Astrocyte (in vitro differentiated cells and primary cell): ENCODE results near the gene IRGQ. TPM values are rescaled to one million over a fixed set of nuclear protein-coding genes. Genes with fewer than 3 reads are reported as not detected.

Source experiments
- DNase-seq: peaks from one replicate; pipeline ENCODE4 v3.0.0-alpha.2; 2010; ENCODE audit warnings: low read depth
- FAIRE-seq: peaks from 2 replicates; lab custom pipeline; 2011; peaks lifted over from hg19 to GRCh38; lab: Jason Lieb, UNC
- H2AFZ ChIP-seq: 2 replicates; pipeline ENCODE4 v1.6.0; 2012; ENCODE audit warnings: low read depth, low read length, inconsistent platforms
- H3K27ac ChIP-seq: 2 replicates; pipeline ENCODE4 v1.5.1; 2011; ENCODE audit warnings: low read depth, low read length, inconsistent platforms
- H3K27me3 ChIP-seq: 2 replicates; pipeline ENCODE4 v1.6.0; 2011; ENCODE audit warnings: low read length, inconsistent platforms; ENCODE audit not compliant: insufficient read depth
- H3K36me3 ChIP-seq: 2 replicates; pipeline ENCODE4 v1.5.1; 2011; ENCODE audit warnings: low read length, inconsistent platforms; ENCODE audit not compliant: insufficient read depth
- H3K4me1 ChIP-seq: 2 replicates; pipeline ENCODE4 v1.5.1; 2011; ENCODE audit warnings: low read length, inconsistent platforms; ENCODE audit not compliant: insufficient read depth
- H3K4me2 ChIP-seq: 2 replicates; pipeline ENCODE4 v1.6.0; 2012; ENCODE audit warnings: low read length, inconsistent platforms
- H3K4me3 ChIP-seq: 2 replicates; pipeline ENCODE4 v1.5.1; 2011; ENCODE audit warnings: low read depth, mild to moderate bottlenecking, low read length, inconsistent platforms; ENCODE audit not compliant: insufficient read depth
- H3K79me2 ChIP-seq: 2 replicates; pipeline ENCODE4 v1.6.0; 2012; ENCODE audit warnings: mild to moderate bottlenecking, low read length, inconsistent platforms; ENCODE audit not compliant: insufficient read depth
- H3K9ac ChIP-seq: 2 replicates; pipeline ENCODE4 v1.6.0; 2012; ENCODE audit warnings: mild to moderate bottlenecking, low read length, inconsistent platforms
- H3K9me3 ChIP-seq: 2 replicates; pipeline ENCODE4 v1.5.1; 2012; ENCODE audit warnings: low read depth, mild to moderate bottlenecking, low read length, inconsistent platforms; ENCODE audit not compliant: insufficient read depth
- H4K20me1 ChIP-seq: 2 replicates; pipeline ENCODE4 v1.6.0; 2012; ENCODE audit warnings: low read length, inconsistent platforms; ENCODE audit not compliant: insufficient read depth
- H3K27ac Mint-ChIP-seq: one replicate; pipeline ENCODE4 v1.8.0; 2021; ENCODE audit warnings: mild to moderate bottlenecking, mixed read lengths; ENCODE audit not compliant: unreplicated experiment
- H3K27me3 Mint-ChIP-seq: one replicate; pipeline ENCODE4 v1.8.0; 2021; ENCODE audit warnings: low read depth, mixed read lengths; ENCODE audit not compliant: unreplicated experiment
- H3K36me3 Mint-ChIP-seq: one replicate; pipeline ENCODE4 v1.8.0; 2021; ENCODE audit warnings: low read depth, mixed read lengths; ENCODE audit not compliant: unreplicated experiment
- H3K4me1 Mint-ChIP-seq: one replicate; pipeline ENCODE4 v1.8.0; 2021; ENCODE audit warnings: low read depth, mixed read lengths; ENCODE audit not compliant: unreplicated experiment
- H3K4me3 Mint-ChIP-seq: one replicate; pipeline ENCODE4 v1.8.0; 2021; ENCODE audit warnings: mild to moderate bottlenecking, moderate library complexity, mixed read lengths; ENCODE audit not compliant: unreplicated experiment
- H3K9me3 Mint-ChIP-seq: one replicate; pipeline ENCODE4 v1.8.0; 2021; ENCODE audit warnings: mild to moderate bottlenecking, mixed read lengths; ENCODE audit not compliant: unreplicated experiment
- CTCF ChIP-seq: IDR thresholded peaks from 2 replicates; pipeline ENCODE4 v1.5.1; 2011; ENCODE audit warnings: low read depth, mild to moderate bottlenecking, inconsistent platforms, low read length, moderate library complexity; ENCODE audit not compliant: insufficient read depth
- EZH2 ChIP-seq: IDR thresholded peaks from 2 replicates; pipeline ENCODE4 v1.6.1; 2012; ENCODE audit warnings: mild to moderate bottlenecking, low read length, inconsistent platforms; ENCODE audit not compliant: insufficient read depth
- total RNA-seq: library from RNA; stranded (reverse); gene quantifications from 2 replicates; pipeline ENCODE4 v1.2.1, GENCODE V29; 2021

Gene IRGQ
- total RNA-seq, 1 donor from 2014 or later, result 60.7 TPM

- Mint-ChIP-seq H3K27ac (no peak overlapping the region), H3K9me3 (peaks cover 8% of the 10 kb centered on the region), H3K4me1 (peaks cover 6% of the 10 kb centered on the region), H3K4me3 (no peak overlapping the region), H3K27me3 (no peaks in the 10 kb centered on the region), H3K36me3 (peaks cover 37% of the 10 kb centered on the region)
- H3K27ac ChIP-seq, result peak overlapping the region; percentile 48
- FAIRE-seq, result no peak
- no peak overlapping the region for H3K4me2 ChIP-seq
- H3K79me2 ChIP-seq, result peaks cover 65% of the 10 kb centered on the region
- H3K4me3 ChIP-seq, result no peak overlapping the region
- H3K9me3 ChIP-seq, result no peaks in the 10 kb centered on the region
- H3K4me1 ChIP-seq, result peaks cover 13% of the 10 kb centered on the region
- no peak for TF ChIP-seq EZH2
- TF ChIP-seq CTCF, result no peak
- peaks cover 6% of the 10 kb centered on the region for H3K36me3 ChIP-seq
- no peaks in the 10 kb centered on the region for H3K27me3 ChIP-seq
- H3K9ac ChIP-seq, result peak overlapping the region; percentile 50
- no peak for DNase-seq
- peaks cover 48% of the 10 kb centered on the region for H4K20me1 ChIP-seq
- no peak overlapping the region for H2AFZ ChIP-seq
Measured at GRCh38 chr19:43610493-43610892, 14.6 kb upstream of the IRGQ start.

GRCh38 chr19:43609872-43610271 lies 13.9 kb upstream of the IRGQ start:
- TF ChIP-seq EZH2 (no peak), CTCF (no peak)
- peaks cover 37% of the 10 kb centered on the region for H3K36me3 Mint-ChIP-seq

GRCh38 chr19:43607238-43608205 lies 11.6 kb upstream of the IRGQ start:
- Histone ChIP-seq H3K4me1 (peaks cover 13% of the 10 kb centered on the region), H2AFZ (no peak overlapping the region), H3K9ac (no peak overlapping the region), H3K36me3 (peaks cover 3% of the 10 kb centered on the region), H3K4me3 (no peak overlapping the region), H3K27me3 (no peaks in the 10 kb centered on the region), H3K4me2 (no peak overlapping the region), H3K79me2 (peaks cover 39% of the 10 kb centered on the region), H3K27ac (no peak overlapping the region), H4K20me1 (peaks cover 38% of the 10 kb centered on the region), H3K9me3 (no peaks in the 10 kb centered on the region)
- H3K9me3 Mint-ChIP-seq, result peaks cover 4% of the 10 kb centered on the region
- H3K4me3 Mint-ChIP-seq, result no peak overlapping the region
- TF ChIP-seq CTCF (no peak), EZH2 (no peak)
- peak overlapping the region; percentile 26 for H3K27ac Mint-ChIP-seq
- no peak for FAIRE-seq
- H3K4me1 Mint-ChIP-seq, result peaks cover 6% of the 10 kb centered on the region
- H3K27me3 Mint-ChIP-seq, result no peaks in the 10 kb centered on the region
- peaks cover 21% of the 10 kb centered on the region for H3K36me3 Mint-ChIP-seq
- DNase-seq, result no peak

More at GRCh38 chr19:43609872-43610271, 13.9 kb upstream of the IRGQ start:
- H3K79me2 ChIP-seq, result peaks cover 59% of the 10 kb centered on the region
- H3K4me3 ChIP-seq, result no peak overlapping the region
- H3K4me3 Mint-ChIP-seq, result no peak overlapping the region
- H2AFZ ChIP-seq, result no peak overlapping the region
- no peaks in the 10 kb centered on the region for H3K27me3 Mint-ChIP-seq
- no peak overlapping the region for H3K27ac Mint-ChIP-seq
- DNase-seq, result no peak
- H3K9me3 Mint-ChIP-seq, result peaks cover 8% of the 10 kb centered on the region
- peak overlapping the region; percentile 48 for H3K27ac ChIP-seq
- FAIRE-seq, result no peak
- peak overlapping the region; percentile 50 for H3K9ac ChIP-seq
- peaks cover 45% of the 10 kb centered on the region for H4K20me1 ChIP-seq
- peaks cover 13% of the 10 kb centered on the region for H3K4me1 ChIP-seq
- H3K27me3 ChIP-seq, result no peaks in the 10 kb centered on the region
- no peaks in the 10 kb centered on the region for H3K9me3 ChIP-seq
- H3K4me2 ChIP-seq, result no peak overlapping the region
- peaks cover 6% of the 10 kb centered on the region for H3K4me1 Mint-ChIP-seq
- H3K36me3 ChIP-seq, result peaks cover 6% of the 10 kb centered on the region
